Measurements from ENCODE around the gene RPA3. TPM values are rescaled to one million over a fixed set of nuclear protein-coding genes. Genes with fewer than 3 reads are reported as not detected.
A peak's percentile ranks its signal among the peaks of the same experiment; 100 is the strongest.
"Not testable (repeated sequence)": the region's sequence is repeated elsewhere in the genome, so short reads cannot be mapped to it uniquely, and the experiment has no call there.

The RPA3 gene
- total RNA-seq, 2 donors from 2014 or later: 64.3 to 76.7 TPM

DNA sequence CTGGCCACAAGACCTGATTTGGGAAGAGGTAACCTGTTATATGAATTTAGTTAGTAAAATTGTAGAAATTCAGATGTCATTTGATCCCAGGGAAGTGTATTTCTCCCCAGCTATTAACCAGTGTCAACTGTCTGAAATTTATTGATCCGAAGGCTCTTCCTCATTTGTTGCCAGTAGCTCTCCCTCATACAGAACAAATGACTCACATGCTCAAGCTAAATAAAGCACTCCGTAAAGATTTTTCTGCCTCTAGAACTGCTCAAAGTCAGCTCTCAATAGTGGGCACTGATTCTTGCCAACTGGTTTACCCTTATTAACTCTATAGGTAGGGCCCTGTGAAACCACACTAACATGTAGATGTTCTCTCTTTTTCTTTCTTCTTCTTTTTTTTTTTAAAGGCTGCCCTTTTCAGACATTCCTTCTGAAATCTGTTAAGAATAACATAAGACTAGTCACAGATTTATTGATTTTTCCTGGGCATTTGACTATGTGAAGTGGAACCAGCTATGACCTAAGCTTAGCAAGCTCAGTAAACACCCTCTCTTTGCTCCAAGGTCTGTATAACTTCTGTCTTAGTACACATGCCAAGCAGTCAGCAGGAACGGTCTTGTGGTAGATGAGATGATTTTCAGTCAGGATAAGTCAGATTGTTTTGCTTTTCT lies 21.8 kb downstream of the RPA3 start:
- DNase-seq (ENCODE audit: low spot score): no peak
- Mint-ChIP-seq H3K4me3 (no peak overlapping the region), H3K27me3 (no peaks in the 10 kb centered on the region), H3K9me3 (no peaks in the 10 kb centered on the region), H3K36me3 (peaks cover 4% of the 10 kb centered on the region), H3K4me1 (ENCODE audit: low read depth in 2 of 2) (peaks cover 3 to 10% of the 10 kb centered on the region in 2 donors), H3K27ac (no peak overlapping the region)
- ATAC-seq: no peak

DNA sequence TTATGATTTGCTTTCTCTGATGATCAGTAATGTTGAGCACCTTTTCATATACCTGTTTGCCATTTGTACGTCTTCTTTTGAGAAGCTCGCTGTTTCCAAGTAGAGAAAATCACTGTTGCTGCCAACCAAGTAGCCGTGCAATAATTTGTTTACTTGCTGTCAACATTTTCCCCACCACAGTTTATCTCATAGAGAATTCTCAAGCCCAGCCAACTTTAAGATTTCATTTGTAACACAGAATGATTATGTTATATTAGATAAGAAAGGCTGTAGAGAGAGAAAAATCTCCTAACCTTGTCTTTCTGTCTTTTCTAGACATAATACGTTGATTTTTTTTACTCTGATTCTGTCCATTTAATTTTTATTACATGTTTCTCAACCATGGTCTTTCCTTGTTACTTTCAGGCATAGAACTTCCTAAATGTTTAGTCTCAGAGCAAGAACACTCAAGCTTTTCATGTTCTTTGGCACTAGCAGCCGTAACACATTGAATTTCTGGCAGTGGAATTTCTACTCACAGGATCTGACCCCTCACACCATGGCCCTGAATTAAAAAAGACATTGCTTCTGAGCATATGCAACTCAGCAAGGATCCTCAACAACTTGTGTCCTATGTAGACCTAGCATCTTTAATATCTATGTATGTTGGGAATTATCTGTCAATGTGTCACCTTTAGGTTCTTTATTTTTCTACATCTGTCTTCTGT lies 23.1 kb downstream of the RPA3 start:
- DNase-seq (ENCODE audit: low spot score): no peak
- H3K9me3 Mint-ChIP-seq: no peaks in the 10 kb centered on the region
- H3K36me3 Mint-ChIP-seq: peaks cover 4% of the 10 kb centered on the region
- H3K27me3 Mint-ChIP-seq: no peaks in the 10 kb centered on the region
- no peak overlapping the region for H3K4me3 Mint-ChIP-seq
- no peak for ATAC-seq
- no peak overlapping the region for H3K27ac Mint-ChIP-seq
- H3K4me1 Mint-ChIP-seq (ENCODE audit: low read depth in 2 of 2): peaks cover 3 to 9% of the 10 kb centered on the region in 2 donors

DNA sequence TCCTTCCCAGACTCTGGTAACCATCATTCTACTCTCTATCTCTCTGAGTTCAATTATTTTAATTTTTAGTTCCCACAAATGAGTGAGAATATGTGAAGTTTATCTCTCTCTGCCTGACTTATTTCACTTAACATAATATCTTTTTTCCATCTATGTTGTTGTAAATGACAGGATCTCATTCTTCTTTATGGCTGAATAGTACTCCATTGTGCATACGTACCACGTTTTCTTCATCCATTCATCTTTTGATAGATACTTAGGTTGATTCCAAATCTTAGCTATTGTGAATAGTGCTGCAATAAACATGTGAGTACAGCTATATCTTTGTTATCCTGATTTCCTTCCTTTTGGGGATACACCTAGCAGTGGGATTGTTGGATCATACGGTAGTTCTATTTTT lies 23.9 kb downstream of the RPA3 start:
- Mint-ChIP-seq H3K36me3 (peaks cover 4% of the 10 kb centered on the region), H3K27me3 (no peaks in the 10 kb centered on the region), H3K4me3 (no peak overlapping the region), H3K27ac (no peak overlapping the region), H3K9me3 (no peaks in the 10 kb centered on the region), H3K4me1 (ENCODE audit: low read depth in 2 of 2) (peaks cover 2 to 3% of the 10 kb centered on the region in 2 donors)
- DNase-seq (ENCODE audit: low spot score) (no peak), ATAC-seq (no peak)

DNA sequence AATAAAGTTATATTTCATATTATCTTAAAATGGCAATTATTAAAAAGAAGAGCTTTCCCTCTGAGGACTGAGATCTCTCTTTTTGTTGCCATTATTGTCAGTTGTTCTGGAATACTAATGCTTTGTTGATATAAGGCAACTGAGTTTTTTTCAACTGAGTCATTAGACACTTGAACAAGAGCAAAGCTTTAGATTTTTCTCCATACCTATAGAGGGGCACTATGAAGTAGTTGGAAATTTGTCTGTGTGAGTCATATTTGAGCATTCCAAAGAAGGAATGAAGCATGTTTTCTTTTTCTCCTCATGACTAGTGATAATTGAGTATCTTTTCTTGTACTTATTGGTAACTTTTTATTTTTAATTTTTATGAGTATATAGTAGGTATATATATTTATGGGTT lies 24.5 kb downstream of the RPA3 start:
- DNase-seq (ENCODE audit: low spot score) (no peak), ATAC-seq (no peak)
- Mint-ChIP-seq H3K9me3 (no peaks in the 10 kb centered on the region), H3K27me3 (no peaks in the 10 kb centered on the region), H3K4me1 (ENCODE audit: low read depth in 2 of 2) (peaks cover 0 to 3% of the 10 kb centered on the region in 2 donors), H3K27ac (no peak overlapping the region), H3K36me3 (peaks cover 4% of the 10 kb centered on the region), H3K4me3 (no peak overlapping the region)

DNA sequence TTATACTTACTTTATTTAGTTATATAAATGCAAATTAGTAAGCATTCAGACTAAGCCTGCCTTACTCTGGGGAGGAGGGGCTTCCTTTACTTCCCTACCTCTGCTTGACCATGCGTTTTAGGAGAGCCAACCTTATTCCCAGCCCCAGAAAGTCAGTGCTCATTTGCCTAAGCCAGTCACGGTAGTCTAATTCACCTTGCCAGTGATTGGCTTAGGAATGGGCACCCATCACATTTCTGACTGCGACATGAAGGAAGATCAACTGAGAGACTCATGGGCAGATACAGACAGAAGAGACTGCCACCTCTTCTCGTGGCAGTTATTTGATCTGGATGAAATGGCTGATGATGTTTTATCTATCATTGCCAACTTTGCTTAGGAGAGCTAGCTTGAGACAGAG lies 29.5 kb downstream of the RPA3 start:
- peaks cover 0 to 5% of the 10 kb centered on the region in 2 donors for H3K4me1 Mint-ChIP-seq (ENCODE audit: low read depth in 2 of 2)
- H3K27me3 Mint-ChIP-seq: no peaks in the 10 kb centered on the region
- no peaks in the 10 kb centered on the region for H3K36me3 Mint-ChIP-seq
- DNase-seq (ENCODE audit: low spot score) (no peak), ATAC-seq (no peak)
- no peak overlapping the region for H3K4me3 Mint-ChIP-seq
- no peak overlapping the region for H3K27ac Mint-ChIP-seq
- no peaks in the 10 kb centered on the region for H3K9me3 Mint-ChIP-seq

DNA sequence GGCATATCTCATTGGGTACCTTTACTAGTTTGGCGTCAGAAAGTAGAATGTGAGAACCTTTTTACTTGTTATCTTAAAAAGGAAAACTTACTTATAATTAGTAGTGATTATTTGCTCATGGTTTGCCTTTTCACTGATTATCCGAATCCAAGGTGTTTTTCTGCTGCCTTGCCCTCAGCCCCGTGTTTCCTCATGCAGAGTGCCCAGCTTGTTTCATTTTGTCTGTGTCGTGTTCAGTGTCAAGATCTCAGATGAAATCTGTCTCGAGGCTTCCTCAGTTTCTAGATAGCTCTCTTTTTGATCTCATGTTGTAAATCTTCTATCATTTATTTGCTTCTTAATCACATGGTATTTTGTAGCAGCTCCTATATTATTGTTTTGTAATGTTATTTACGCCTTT lies 30.1 kb downstream of the RPA3 start:
- H3K36me3 Mint-ChIP-seq: no peaks in the 10 kb centered on the region
- no peak overlapping the region for H3K4me3 Mint-ChIP-seq
- peaks cover 0 to 5% of the 10 kb centered on the region in 2 donors for H3K4me1 Mint-ChIP-seq (ENCODE audit: low read depth in 2 of 2)
- no peaks in the 10 kb centered on the region for H3K27me3 Mint-ChIP-seq
- no peak for DNase-seq (ENCODE audit: low spot score)
- no peaks in the 10 kb centered on the region for H3K9me3 Mint-ChIP-seq
- ATAC-seq: no peak
- H3K27ac Mint-ChIP-seq: no peak overlapping the region

DNA sequence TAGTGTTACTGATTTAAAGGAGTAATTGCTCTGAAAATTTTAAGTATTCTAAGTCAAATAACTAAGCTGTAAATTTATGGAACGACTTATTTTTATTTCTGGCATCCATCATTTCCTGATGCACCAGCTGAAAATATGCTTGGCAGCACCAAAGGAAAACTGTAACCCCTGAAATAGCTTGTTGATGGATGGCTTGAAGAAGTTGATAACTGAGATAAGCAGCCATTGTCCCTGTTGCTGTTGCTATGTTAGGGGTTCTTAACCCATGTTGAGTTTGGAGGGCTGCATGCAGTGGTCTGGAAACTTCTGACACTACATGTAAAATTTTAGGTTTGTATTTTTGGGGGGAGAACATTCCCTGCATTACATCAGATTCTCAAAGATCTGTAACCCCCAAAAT lies 30.6 kb downstream of the RPA3 start:
- Mint-ChIP-seq H3K27me3 (no peaks in the 10 kb centered on the region), H3K9me3 (no peaks in the 10 kb centered on the region), H3K4me3 (no peak overlapping the region), H3K4me1 (ENCODE audit: low read depth in 2 of 2) (peaks cover 1 to 6% of the 10 kb centered on the region in 2 donors), H3K27ac (no peak overlapping the region), H3K36me3 (no peaks in the 10 kb centered on the region)
- ATAC-seq (no peak), DNase-seq (ENCODE audit: low spot score) (no peak)

DNA sequence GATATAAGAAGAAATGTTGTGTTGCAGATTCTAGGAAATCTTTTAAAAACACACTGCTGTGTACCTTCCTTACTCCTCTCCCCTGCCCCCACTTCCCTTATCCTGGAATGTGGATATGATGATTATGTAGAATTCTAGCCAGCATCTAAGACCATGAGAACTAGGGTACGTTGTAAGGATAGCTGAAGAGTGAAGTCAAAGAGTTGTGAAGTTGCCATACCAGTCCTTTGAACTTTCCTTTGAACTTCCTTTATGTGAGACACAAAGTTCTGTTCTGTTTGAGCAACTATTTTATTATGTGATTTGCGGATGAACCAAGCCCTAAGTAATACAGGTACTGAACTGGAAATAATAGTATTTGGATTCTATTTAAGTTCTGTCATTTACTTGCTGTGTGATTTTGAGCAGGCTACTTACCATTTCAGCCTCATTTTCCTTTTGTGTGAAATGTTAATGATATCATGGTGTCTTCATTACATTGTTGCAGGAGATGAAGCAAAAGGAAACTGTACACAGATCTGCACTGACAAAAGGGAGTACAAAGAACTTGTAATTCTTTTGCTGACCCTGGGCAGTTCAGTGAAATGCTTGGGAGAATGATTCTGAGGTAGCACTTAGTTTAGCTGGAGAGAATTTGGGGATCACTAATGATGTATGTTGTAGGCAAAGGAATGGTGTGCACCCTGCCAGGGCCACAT lies 31.4 kb downstream of the RPA3 start:
- Mint-ChIP-seq H3K27ac (peak overlapping the region in 1 of 2 donors; percentile 0), H3K9me3 (no peaks in the 10 kb centered on the region), H3K4me1 (ENCODE audit: low read depth in 2 of 2) (peaks cover 4 to 9% of the 10 kb centered on the region in 2 donors), H3K27me3 (no peaks in the 10 kb centered on the region), H3K36me3 (no peaks in the 10 kb centered on the region), H3K4me3 (no peak overlapping the region)
- DNase-seq (ENCODE audit: low spot score): no peak
- no peak for ATAC-seq

DNA sequence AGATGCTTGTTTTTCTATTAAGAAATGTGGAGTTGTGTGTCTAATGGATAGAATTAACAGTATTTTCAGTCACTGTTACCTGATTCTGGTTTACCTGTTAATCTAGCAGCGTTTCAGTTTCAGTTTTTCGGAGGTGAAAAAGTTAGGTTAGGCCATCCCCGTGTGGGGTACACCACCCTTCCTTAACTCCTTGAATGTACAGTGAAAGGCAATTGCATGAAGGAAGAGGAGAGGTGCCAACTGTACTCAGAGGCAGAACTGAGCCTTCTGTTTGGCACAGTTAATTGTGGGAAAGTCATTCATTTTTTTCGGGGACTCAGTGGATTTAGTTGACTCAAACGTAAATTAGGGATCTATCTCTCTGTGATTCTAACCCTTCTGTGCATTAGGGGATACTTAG lies 35.5 kb downstream of the RPA3 start:
- ATAC-seq: no peak
- Mint-ChIP-seq H3K9me3 (no peaks in the 10 kb centered on the region), H3K27me3 (no peaks in the 10 kb centered on the region), H3K4me3 (no peak overlapping the region), H3K4me1 (ENCODE audit: low read depth in 2 of 2) (peaks cover 16 to 21% of the 10 kb centered on the region in 2 donors), H3K27ac (no peak overlapping the region), H3K36me3 (no peaks in the 10 kb centered on the region)
- no peak for DNase-seq (ENCODE audit: low spot score)

DNA sequence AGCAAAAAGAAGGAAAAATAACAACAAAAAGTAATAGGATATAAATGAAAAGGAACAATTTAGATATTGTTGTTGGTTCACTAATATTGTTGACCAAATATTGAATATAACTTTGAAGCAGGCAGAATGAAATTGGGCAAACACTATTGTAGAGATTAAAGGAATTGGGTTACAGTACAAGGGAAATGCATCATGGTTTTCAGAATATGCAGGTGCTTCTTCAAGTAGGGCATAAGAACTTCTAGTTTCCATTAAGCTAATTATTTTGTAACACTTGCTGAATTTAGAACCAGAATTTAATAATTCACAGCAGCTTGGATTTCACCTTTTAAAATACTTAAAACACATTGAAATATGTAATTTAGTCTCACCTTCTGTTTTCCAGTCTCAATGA lies 36.5 kb downstream of the RPA3 start:
- no peak for DNase-seq (ENCODE audit: low spot score)
- Mint-ChIP-seq H3K9me3 (no peaks in the 10 kb centered on the region), H3K36me3 (no peaks in the 10 kb centered on the region), H3K4me3 (no peak overlapping the region), H3K27ac (no peak overlapping the region), H3K27me3 (no peaks in the 10 kb centered on the region), H3K4me1 (ENCODE audit: low read depth in 2 of 2) (peaks cover 16 to 21% of the 10 kb centered on the region in 2 donors)
- no peak for ATAC-seq

DNA sequence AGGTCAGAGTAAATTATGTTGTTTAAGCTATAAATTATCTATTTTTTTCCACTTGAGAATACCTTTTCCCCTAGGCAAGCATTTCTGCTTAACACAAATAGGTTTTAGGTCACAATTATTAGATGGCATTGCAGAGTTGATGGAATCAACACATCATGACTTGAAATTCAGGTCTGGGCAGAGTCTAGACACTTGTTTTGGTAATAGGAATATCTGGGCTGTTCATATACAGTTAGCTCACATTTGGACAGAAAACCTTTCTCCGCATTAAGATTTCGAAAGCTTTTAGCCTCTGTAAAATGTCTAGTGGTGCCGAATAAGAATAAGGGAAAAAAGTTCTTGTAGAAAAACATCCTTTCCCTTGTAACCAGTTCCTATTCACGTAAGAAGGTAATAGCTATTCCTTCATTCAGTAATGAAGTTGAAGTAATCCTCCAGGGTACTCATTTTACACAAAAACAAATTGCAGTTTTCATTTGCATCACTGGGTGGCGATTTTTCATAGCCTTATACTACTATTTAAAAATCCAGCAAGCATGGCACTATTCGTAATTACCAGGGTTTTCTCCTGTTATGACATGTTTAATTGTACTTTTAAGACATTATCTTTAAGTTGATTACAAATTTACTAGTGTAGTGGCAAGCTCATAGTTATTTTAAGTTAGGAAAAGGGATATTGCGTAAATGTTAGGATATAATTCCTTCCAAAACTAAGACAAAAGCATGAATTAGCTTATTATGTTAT lies 37.0 kb downstream of the RPA3 start:
- ATAC-seq (no peak), DNase-seq (ENCODE audit: low spot score) (no peak)
- Mint-ChIP-seq H3K4me1 (ENCODE audit: low read depth in 2 of 2) (peaks cover 16 to 21% of the 10 kb centered on the region in 2 donors), H3K4me3 (no peak overlapping the region), H3K9me3 (no peaks in the 10 kb centered on the region), H3K27me3 (no peaks in the 10 kb centered on the region), H3K27ac (no peak overlapping the region), H3K36me3 (no peaks in the 10 kb centered on the region)

DNA sequence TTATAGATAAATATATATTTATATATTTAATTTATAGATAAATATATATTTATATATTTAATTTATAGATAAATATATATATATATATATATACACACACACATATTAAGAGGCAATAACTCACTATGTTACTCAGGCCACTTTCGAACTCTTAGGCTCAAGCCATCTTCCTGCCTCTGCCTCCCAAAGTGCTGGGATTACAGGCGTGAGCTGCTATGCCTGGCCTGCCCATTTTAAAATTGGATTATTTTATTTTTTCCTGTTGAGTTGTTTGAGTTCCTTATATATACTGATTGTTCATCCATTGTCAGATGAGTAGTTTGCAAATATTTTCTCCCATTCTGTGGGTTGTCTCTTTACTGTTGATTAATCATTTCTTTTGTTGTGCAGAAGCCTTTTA lies 38.8 kb downstream of the RPA3 start:
- not testable (repeated sequence) for H3K36me3 Mint-ChIP-seq; H3K9me3 Mint-ChIP-seq; ATAC-seq; H3K4me3 Mint-ChIP-seq; DNase-seq (ENCODE audit: low spot score); H3K27me3 Mint-ChIP-seq
- peak overlapping the region in 1 of 2 donors; percentile 33 for H3K27ac Mint-ChIP-seq
- peaks cover 16 to 21% of the 10 kb centered on the region in 2 donors for H3K4me1 Mint-ChIP-seq (ENCODE audit: low read depth in 2 of 2)

DNA sequence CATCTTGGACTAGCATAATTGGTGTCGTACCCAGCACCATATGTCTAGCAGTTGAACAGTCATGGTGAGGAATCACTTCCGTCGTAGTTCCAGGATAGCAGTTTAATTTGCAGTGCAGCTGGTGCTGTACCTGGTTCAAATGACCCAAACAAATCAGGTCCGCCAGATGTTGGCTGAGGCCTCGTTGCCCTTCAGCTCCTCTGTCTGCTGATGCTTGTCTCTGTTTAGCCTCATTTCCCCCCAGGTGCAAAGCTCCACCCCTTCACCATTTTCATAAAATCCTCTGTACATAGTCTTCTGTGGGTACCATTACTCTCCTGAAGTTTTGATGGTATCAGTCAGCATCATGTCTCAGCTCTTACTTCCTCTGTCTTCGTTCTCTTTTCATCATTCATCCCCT lies 42.7 kb downstream of the RPA3 start:
- no peak for DNase-seq (ENCODE audit: low spot score)
- no peaks in the 10 kb centered on the region for H3K9me3 Mint-ChIP-seq
- H3K27ac Mint-ChIP-seq: no peak overlapping the region
- H3K4me3 Mint-ChIP-seq: no peak overlapping the region
- H3K27me3 Mint-ChIP-seq: no peaks in the 10 kb centered on the region
- H3K4me1 Mint-ChIP-seq (ENCODE audit: low read depth in 2 of 2): peaks cover 10 to 23% of the 10 kb centered on the region in 2 donors
- H3K36me3 Mint-ChIP-seq: peaks cover 9% of the 10 kb centered on the region
- ATAC-seq: no peak

DNA sequence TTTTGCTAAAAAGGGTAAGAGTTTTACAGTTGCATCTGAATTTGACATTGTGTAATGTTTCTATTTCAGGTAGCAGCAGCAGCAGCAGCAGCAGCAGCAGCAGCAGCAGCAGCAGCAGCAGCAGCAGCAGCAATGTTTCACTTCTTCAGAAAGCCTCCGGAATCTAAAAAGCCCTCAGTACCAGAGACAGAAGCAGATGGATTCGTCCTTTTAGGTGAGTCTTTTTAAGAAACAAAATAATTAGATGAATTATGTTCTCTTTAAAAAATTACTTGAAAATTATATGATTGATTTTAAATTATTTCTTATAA lies 45.2 kb downstream of the RPA3 start:
- H3K27me3 Mint-ChIP-seq: no peaks in the 10 kb centered on the region
- no peak overlapping the region for H3K4me3 Mint-ChIP-seq
- no peak for ATAC-seq

More for the DNA sequence above, 45.2 kb downstream of the RPA3 start:
- Mint-ChIP-seq H3K36me3 (peaks cover 9% of the 10 kb centered on the region), H3K4me1 (ENCODE audit: low read depth in 2 of 2) (peaks cover 7 to 16% of the 10 kb centered on the region in 2 donors), H3K27ac (no peak overlapping the region), H3K9me3 (no peaks in the 10 kb centered on the region)
- no peak for DNase-seq (ENCODE audit: low spot score)
